Transverse colon (tissue), 3 donors: ENCODE data around the gene TRPV4.

Source experiments
- POLR2A ChIP-seq: fragments of 450-650 bp; IDR thresholded peaks from one replicate; pipeline ENCODE4 v1.6.1; 2016; ENCODE audit warnings: antibody characterized with exemption, mild to moderate bottlenecking, moderate library complexity
- POLR2AphosphoS5 ChIP-seq, 3 donors: sonication (generic); formaldehyde crosslinking; IDR thresholded peaks; one replicate each; pipeline ENCODE4 v1.6.1; 2016; ENCODE audit warnings: antibody characterized with exemption in 3 of 3

GRCh38 chr12:109763201-109763841, 69.9 kb downstream of the TRPV4 start:
- no peak for TF ChIP-seq POLR2AphosphoS5 (IDR thresholded peaks at IDR 0.05)
- TF ChIP-seq POLR2A, result no peak
